B cell (primary cell): ENCODE data around the gene HLCS.

ENCODE experiments used
- EZH2 ChIP-seq: IDR thresholded peaks from 2 replicates; pipeline ENCODE4 v1.6.1; 2012; ENCODE audit warnings: borderline replicate concordance, low read depth, mild to moderate bottlenecking, moderate library complexity, low read length; ENCODE audit not compliant: insufficient read depth, poor library complexity, severe bottlenecking
- TF ChIP-seq, protein P1 (sequence below): fragments of 200-600 bp; IDR thresholded peaks from one replicate; pipeline ENCODE4 v1.8.0; 2022; ENCODE audit warnings: antibody characterized with exemption, mild to moderate bottlenecking

GRCh38 chr21:36909901-36910561, 56.4 kb downstream of the HLCS start:
- TF ChIP-seq, protein P1, sequence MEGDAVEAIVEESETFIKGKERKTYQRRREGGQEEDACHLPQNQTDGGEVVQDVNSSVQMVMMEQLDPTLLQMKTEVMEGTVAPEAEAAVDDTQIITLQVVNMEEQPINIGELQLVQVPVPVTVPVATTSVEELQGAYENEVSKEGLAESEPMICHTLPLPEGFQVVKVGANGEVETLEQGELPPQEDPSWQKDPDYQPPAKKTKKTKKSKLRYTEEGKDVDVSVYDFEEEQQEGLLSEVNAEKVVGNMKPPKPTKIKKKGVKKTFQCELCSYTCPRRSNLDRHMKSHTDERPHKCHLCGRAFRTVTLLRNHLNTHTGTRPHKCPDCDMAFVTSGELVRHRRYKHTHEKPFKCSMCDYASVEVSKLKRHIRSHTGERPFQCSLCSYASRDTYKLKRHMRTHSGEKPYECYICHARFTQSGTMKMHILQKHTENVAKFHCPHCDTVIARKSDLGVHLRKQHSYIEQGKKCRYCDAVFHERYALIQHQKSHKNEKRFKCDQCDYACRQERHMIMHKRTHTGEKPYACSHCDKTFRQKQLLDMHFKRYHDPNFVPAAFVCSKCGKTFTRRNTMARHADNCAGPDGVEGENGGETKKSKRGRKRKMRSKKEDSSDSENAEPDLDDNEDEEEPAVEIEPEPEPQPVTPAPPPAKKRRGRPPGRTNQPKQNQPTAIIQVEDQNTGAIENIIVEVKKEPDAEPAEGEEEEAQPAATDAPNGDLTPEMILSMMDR = no peak
- TF ChIP-seq EZH2 = no peak
